Measurements from ENCODE around the gene LRRC17.

The LRRC17 gene

GRCh38 chr7:102927312-102927933 is 14.6 kb downstream of the LRRC17 start:
- no peaks in the 10 kb centered on the region for H3K9me3 ChIP-seq
- no peak for TF ChIP-seq CTCF (IDR thresholded peaks at IDR 0.05)
- no peaks in the 10 kb centered on the region for H3K36me3 ChIP-seq
- H3K4me1 ChIP-seq = peaks cover 0 to 21% (median 2%) of the 10 kb centered on the region in 4 donors
- H3K27ac ChIP-seq = no peak overlapping the region
- DNase-seq = no peak
- H3K4me3 ChIP-seq = no peak overlapping the region
- intact Hi-C loops (cut with DNase I; ENCODE audit: low total_unique reads) = no loop called here
- no peaks in the 10 kb centered on the region for H3K27me3 ChIP-seq

GRCh38 chr7:102931757-102932156 is 19.0 kb downstream of the LRRC17 start:
- Histone ChIP-seq H3K4me3 (no peak overlapping the region), H3K9me3 (no peaks in the 10 kb centered on the region), H3K4me1 (peaks cover 0 to 12% (median 2%) of the 10 kb centered on the region in 4 donors), H3K27ac (no peak overlapping the region), H3K27me3 (no peaks in the 10 kb centered on the region), H3K36me3 (peaks cover 0 to 8% (median 0%) of the 10 kb centered on the region in 3 donors)
- DNase-seq = no peak
- intact Hi-C loops (cut with DNase I; ENCODE audit: low total_unique reads) = no loop called here
- no peak for TF ChIP-seq CTCF (IDR thresholded peaks at IDR 0.05)

- Histone ChIP-seq H3K4me3 (no peak overlapping the region), H3K27ac (peak overlapping the region in 1 of 2 donors; percentile 49), H3K36me3 (peaks cover 0 to 8% (median 0%) of the 10 kb centered on the region in 3 donors), H3K4me1 (peaks cover 0 to 17% (median 1%) of the 10 kb centered on the region in 4 donors), H3K27me3 (no peaks in the 10 kb centered on the region), H3K9me3 (no peaks in the 10 kb centered on the region)
- TF ChIP-seq CTCF (IDR thresholded peaks at IDR 0.05) = no peak
- intact Hi-C loops (cut with DNase I; ENCODE audit: low total_unique reads) = no loop called here
- DNase-seq = peak; percentile 64 to 72
Measured at GRCh38 chr7:102933763-102934162, 21.0 kb downstream of the LRRC17 start.

- DNase-seq = no peak
- intact Hi-C loops (cut with DNase I; ENCODE audit: low total_unique reads) = no loop called here
- no peaks in the 10 kb centered on the region for H3K27me3 ChIP-seq
- peaks cover 0 to 22% (median 5%) of the 10 kb centered on the region in 4 donors for H3K4me1 ChIP-seq
- H3K27ac ChIP-seq = peak overlapping the region in 1 of 2 donors; percentile 49
- H3K4me3 ChIP-seq = no peak overlapping the region
- peaks cover 0 to 8% (median 0%) of the 10 kb centered on the region in 3 donors for H3K36me3 ChIP-seq
- no peak for TF ChIP-seq CTCF (IDR thresholded peaks at IDR 0.05)
- no peaks in the 10 kb centered on the region for H3K9me3 ChIP-seq
Measured at GRCh38 chr7:102934239-102934638, 21.4 kb downstream of the LRRC17 start.

GRCh38 chr7:102934701-102935100 is 21.9 kb downstream of the LRRC17 start:
- no peak overlapping the region for H3K4me3 ChIP-seq
- no peaks in the 10 kb centered on the region for H3K9me3 ChIP-seq
- peak overlapping the region in 1 of 2 donors; percentile 49 for H3K27ac ChIP-seq
- intact Hi-C loops (cut with DNase I; ENCODE audit: low total_unique reads) = no loop called here
- peaks cover 0 to 8% (median 0%) of the 10 kb centered on the region in 3 donors for H3K36me3 ChIP-seq
- DNase-seq = no peak
- TF ChIP-seq CTCF (IDR thresholded peaks at IDR 0.05) = no peak
- H3K4me1 ChIP-seq = peaks cover 0 to 24% (median 5%) of the 10 kb centered on the region in 4 donors
- H3K27me3 ChIP-seq = no peaks in the 10 kb centered on the region
